Transverse colon (tissue), 4 donors: ENCODE results near the gene ALMS1.
"Not testable (repeated sequence)": the region's sequence is repeated elsewhere in the genome, so short reads cannot be mapped to it uniquely, and the experiment has no call there.

Experiments
- CTCF ChIP-seq, 5 experiments: fragments of 200-600 bp in 3 of 5; fragments of 450-650 bp in 2 of 5; sonication (generic) in 3 of 5; IDR thresholded peaks; 1 replicate in 2 of 5; 2 replicates in 3 of 5; pipeline ENCODE4 v1.5.1; 2016 to 2017; ENCODE audit warnings: antibody characterized with exemption in 5 of 5, inconsistent platforms in 3 of 5, mild to moderate bottlenecking in 2 of 5, moderate library complexity in 1 of 5
- POLR2A ChIP-seq: fragments of 450-650 bp; IDR thresholded peaks from one replicate; pipeline ENCODE4 v1.6.1; 2016; ENCODE audit warnings: antibody characterized with exemption, mild to moderate bottlenecking, moderate library complexity
- POLR2AphosphoS5 ChIP-seq, 3 donors: sonication (generic); formaldehyde crosslinking; IDR thresholded peaks; one replicate each; pipeline ENCODE4 v1.6.1; 2016; ENCODE audit warnings: antibody characterized with exemption in 3 of 3

- not testable (repeated sequence) for TF ChIP-seq CTCF (IDR thresholded peaks at IDR 0.05); POLR2A; POLR2AphosphoS5 (IDR thresholded peaks at IDR 0.05)
Observed at GRCh38 chr2:73560875-73561274, 175.2 kb downstream of the ALMS1 start.
